Measurements from ENCODE around the gene RAB10.
A peak's percentile ranks its signal among the peaks of the same experiment; 100 is the strongest.

The RAB10 gene

GRCh38 chr2:26033818-26034636, at the start of gene RAB10:
Gene RAB10 (plus strand): TSS chr2:26034084. CDS start chr2:26034609, 525 bp downstream.
- no peak for TF ChIP-seq ZFX (IDR thresholded peaks at IDR 0.05; ENCODE audit: borderline replicate concordance)
- TF ChIP-seq CTCF (IDR thresholded peaks at IDR 0.05) = no peak
- peak within 1 kb of the TSS; percentile 96 for H3K27ac ChIP-seq

GRCh38 chr2:25988134-25988533, 45.8 kb upstream of the RAB10 start:
- TF ChIP-seq ZFX (IDR thresholded peaks at IDR 0.05; ENCODE audit: borderline replicate concordance) (no peak), CTCF (IDR thresholded peaks at IDR 0.05) (no peak)
- no peak overlapping the region for H3K27ac ChIP-seq

- TF ChIP-seq ZFX (IDR thresholded peaks at IDR 0.05; ENCODE audit: borderline replicate concordance) = no peak
- no peak for TF ChIP-seq CTCF (IDR thresholded peaks at IDR 0.05)
- H3K27ac ChIP-seq = no peak overlapping the region
Measured at GRCh38 chr2:25989154-25989553, 44.7 kb upstream of the RAB10 start.

- no peak for TF ChIP-seq CTCF (IDR thresholded peaks at IDR 0.05)
- TF ChIP-seq ZFX (IDR thresholded peaks at IDR 0.05; ENCODE audit: borderline replicate concordance) = no peak
- H3K27ac ChIP-seq = no peak overlapping the region
Measured at GRCh38 chr2:25991965-25992364, 41.9 kb upstream of the RAB10 start.

GRCh38 chr2:25992556-25992955, 41.3 kb upstream of the RAB10 start:
- TF ChIP-seq CTCF (IDR thresholded peaks at IDR 0.05) (no peak), ZFX (IDR thresholded peaks at IDR 0.05; ENCODE audit: borderline replicate concordance) (no peak)
- H3K27ac ChIP-seq = no peak overlapping the region

- H3K27ac ChIP-seq = no peak overlapping the region
- no peak for TF ChIP-seq CTCF (IDR thresholded peaks at IDR 0.05)
- no peak for TF ChIP-seq ZFX (IDR thresholded peaks at IDR 0.05; ENCODE audit: borderline replicate concordance)
Measured at GRCh38 chr2:25993049-25993448, 40.8 kb upstream of the RAB10 start.

- no peak for TF ChIP-seq ZFX (IDR thresholded peaks at IDR 0.05; ENCODE audit: borderline replicate concordance)
- no peak for TF ChIP-seq CTCF (IDR thresholded peaks at IDR 0.05)
- H3K27ac ChIP-seq = no peak overlapping the region
Measured at GRCh38 chr2:25994509-25994908, 39.4 kb upstream of the RAB10 start.
